LNCAP (cell line): Measurements from ENCODE around the gene MYBPC2.

Source experiments
- TF ChIP-seq, protein P1 (sequence below): fragments of 450-650 bp; IDR thresholded peaks from 2 replicates; pipeline ENCODE4 v1.5.1; 2017; ENCODE audit warnings: mild to moderate bottlenecking

Gene MYBPC2

DNA sequence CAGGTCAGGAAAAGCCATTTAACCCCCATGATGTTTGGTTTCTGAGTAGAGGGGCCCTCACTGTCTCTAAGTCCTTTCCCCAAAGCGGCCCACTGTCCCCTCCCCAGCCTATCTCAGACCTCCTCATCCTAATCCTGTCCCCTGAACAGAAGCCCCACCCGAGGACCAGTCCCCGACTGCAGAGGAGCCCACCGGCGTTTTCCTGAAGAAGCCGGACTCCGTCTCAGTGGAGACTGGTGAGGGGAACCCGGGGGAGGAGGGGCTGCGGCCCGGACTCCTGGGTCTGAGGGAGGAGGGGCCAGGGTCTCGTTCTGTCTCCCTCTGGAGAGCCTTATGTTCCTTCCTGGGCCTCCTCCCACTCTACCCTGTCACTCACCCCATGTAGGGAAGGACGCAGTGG, 2.9 kb downstream of the MYBPC2 start:
- TF ChIP-seq, protein P1, sequence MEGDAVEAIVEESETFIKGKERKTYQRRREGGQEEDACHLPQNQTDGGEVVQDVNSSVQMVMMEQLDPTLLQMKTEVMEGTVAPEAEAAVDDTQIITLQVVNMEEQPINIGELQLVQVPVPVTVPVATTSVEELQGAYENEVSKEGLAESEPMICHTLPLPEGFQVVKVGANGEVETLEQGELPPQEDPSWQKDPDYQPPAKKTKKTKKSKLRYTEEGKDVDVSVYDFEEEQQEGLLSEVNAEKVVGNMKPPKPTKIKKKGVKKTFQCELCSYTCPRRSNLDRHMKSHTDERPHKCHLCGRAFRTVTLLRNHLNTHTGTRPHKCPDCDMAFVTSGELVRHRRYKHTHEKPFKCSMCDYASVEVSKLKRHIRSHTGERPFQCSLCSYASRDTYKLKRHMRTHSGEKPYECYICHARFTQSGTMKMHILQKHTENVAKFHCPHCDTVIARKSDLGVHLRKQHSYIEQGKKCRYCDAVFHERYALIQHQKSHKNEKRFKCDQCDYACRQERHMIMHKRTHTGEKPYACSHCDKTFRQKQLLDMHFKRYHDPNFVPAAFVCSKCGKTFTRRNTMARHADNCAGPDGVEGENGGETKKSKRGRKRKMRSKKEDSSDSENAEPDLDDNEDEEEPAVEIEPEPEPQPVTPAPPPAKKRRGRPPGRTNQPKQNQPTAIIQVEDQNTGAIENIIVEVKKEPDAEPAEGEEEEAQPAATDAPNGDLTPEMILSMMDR: no peak

DNA sequence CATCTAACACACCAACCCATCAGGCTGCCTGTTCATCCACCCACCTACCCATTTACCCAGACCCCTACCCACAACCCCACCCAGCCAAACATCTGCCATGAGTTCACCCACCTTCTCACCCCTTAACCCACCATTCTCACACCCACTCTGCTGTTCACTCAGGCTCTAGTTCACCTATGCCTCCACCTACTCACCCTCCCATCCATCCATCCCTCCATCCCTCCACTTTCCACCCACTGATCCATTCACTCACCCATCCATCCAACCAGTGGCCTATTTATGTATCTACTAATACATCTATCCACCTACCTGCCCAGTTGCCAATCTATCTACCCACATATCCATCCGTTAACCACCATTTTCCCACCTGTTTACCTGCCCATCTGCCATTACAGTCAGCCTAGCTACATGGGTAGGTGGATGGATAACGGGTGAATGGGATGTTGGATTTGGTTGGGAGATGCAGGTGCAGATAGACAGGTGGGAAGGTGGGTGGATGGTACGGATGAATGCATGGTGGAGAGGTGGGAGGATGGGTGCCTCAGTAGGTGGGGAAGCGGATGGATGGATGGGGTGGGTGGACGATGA, 5.3 kb downstream of the MYBPC2 start:
- TF ChIP-seq, protein P1: no peak

DNA sequence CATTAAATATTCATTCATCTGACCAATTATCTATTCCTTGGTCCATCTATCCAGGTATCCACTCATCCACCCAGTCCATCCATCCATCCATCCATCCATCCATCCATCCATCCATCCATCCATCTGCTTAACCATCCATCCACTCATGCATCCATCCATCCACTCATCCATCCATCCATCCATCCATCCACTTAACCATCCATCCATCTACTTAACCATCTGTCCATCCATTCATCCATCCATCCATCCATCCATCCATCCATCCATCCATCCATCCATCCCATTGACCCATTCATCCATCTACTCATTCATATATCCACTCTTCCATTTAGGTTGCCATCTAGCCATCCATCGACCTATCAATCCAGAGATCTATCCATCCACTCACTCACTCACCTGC, 11.4 kb downstream of the MYBPC2 start:
- TF ChIP-seq, protein P1: no peak

DNA sequence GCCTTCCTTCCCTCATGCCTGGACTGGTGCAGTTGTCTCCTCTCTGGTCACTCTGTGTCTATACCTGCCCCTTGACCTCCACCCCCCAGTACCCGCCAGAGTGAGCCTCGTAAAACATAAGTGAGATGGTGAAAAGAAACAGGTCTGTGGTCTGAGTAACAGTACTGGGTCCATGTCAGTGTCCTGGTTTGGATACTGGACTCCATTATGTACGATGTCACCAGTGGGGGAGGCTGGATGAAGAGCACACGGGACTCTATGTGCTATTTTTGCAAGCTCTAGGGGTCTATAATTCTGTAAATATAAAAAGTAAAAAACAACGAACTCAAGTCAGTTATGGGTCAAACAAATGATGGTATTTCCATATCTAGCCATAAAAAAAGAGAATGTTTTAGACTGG, 14.4 kb downstream of the MYBPC2 start:
- TF ChIP-seq, protein P1: no peak

DNA sequence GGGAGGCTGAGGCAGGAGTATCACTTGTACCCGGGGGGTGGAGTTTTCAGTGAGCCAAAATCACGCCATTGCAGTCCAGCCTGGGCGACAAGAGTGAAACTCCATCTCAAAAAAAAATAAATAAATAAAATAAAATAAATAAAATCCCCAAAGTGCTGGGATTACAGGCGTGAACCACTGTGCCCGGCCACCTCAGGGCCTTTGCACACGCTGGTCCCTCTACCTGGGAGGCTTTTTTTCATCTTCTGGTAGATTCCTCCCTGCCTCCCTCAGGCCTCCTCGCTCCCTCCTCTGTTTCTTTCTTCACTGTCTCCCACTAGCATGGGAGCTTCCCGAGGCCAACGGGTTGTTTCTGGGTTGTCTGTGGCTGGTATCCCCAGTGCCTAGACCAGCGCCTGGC, 15.1 kb downstream of the MYBPC2 start:
- TF ChIP-seq, protein P1: no peak

DNA sequence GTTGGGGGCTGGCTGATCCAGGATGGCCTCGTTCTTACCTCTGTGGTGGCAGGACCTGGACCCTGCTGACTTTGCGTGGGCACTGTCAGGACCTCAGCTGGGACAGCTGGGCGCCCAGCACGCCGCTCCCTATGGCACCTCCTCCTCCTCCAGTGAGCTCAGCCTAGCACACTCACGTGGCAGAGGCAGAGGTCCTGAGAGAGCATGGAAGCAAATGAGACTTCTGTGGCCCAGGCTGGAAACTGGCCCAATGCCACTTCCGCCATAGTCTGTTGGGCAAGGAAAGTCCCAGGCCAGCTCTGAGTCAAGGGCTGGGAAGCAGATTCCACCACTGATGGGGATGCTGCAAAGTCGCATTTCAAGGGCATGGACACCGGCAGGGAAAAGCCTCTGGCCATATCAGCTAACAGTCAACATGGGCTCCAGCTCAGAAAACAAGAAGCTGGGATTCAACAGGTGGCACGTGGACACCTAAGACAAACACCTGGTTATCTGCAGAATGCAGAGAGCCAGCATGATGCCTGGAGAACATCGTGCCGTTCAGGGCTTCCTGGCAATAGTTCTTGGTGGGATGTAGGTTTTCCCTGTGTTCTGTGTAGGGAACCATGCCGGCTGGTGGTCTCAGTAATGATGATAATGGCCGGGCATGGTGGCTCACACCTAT, 16.7 kb downstream of the MYBPC2 start:
- TF ChIP-seq, protein P1: no peak

DNA sequence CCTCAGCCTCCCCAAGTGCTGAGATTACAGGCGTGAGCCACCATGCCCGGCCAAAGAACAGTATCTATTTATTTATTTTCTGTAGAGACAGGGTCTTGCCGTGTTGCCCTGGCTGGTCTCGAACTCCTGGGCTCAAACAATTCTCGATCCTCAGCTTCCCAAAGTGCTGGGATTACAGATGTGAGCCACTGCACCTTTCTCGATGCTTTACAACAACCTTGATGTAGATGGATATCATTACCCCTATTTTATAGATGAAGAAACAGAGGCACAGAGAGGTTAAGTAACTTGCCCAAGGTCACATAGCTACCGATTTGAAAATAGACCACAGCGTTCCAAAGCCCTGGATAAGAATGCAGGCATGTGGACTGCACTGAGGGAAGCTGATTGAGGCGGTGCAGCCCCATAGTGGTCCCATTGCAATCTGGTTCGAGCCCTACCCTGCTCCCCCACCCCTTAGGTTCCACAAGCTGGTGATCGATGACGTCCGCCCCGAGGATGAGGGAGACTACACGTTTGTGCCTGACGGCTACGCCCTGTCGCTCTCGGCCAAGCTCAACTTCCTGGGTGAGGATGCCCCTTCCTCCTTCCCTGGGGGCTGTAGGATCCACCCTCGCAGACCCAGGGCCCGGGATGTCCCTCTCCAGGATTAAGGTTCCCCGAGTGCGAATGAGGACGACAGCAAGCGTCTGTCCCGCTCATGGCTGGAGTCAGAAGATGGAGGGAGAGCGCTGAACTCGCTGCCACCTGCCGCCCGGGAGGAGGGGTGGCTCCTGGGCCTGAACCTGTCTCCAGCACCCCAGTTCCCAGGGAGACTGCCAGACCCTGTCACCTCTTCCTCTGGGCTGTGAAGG, 17.9 kb downstream of the MYBPC2 start:
- TF ChIP-seq, protein P1: no peak
